Endothelial cell of umbilical vein (primary cell): ENCODE results near the gene RACGAP1. TPM values are rescaled to one million over a fixed set of nuclear protein-coding genes. Genes with fewer than 3 reads are reported as not detected.

ENCODE experiments used
- BruUV-seq: library from RNA; stranded (reverse); fragments of 400-500 nt; replicated peaks from 2 replicates; lab custom pipeline; 2021; lab: Mats Ljungman, UMichigan
- CTCF ChIA-PET: fragments of 300-600, 350-600 bp; sonication (Branson Sonifier 250); formaldehyde crosslinking; loops from one replicate; lab custom pipeline; 2021; ENCODE audit warnings: antibody characterized with exemption, inconsistent platforms; lab: Charles Lee
- POLR2A ChIA-PET: fragments of 300-600, 350-600 bp; sonication (Branson Sonifier 250); formaldehyde crosslinking; loops from one replicate; lab custom pipeline; 2021; ENCODE audit warnings: antibody characterized with exemption, inconsistent platforms; lab: Charles Lee
- DNase-seq: peaks from one replicate; pipeline ENCODE4 v3.0.0-alpha.2; 2011; ENCODE audit warnings: low read depth, low spot score
- FAIRE-seq: peaks from 2 replicates; lab custom pipeline; 2011; peaks lifted over from hg19 to GRCh38; lab: Jason Lieb, UNC
- H2AFZ ChIP-seq: 2 replicates; pipeline ENCODE4 v1.6.0; 2012; ENCODE audit warnings: low read depth, low read length, control low read depth, inconsistent platforms
- H3K27ac ChIP-seq: 2 replicates; pipeline ENCODE4 v1.5.1; 2011; ENCODE audit warnings: low read depth, mild to moderate bottlenecking, control low read depth, low read length, moderate library complexity; ENCODE audit not compliant: insufficient read depth
- H3K27me3 ChIP-seq, 2 experiments: 2 replicates each; pipeline versions ENCODE4 v1.6.0 to v1.6.1; 2011; ENCODE audit warnings: low read length in 2 of 2, mixed read lengths in 1 of 2; ENCODE audit not compliant: control insufficient read depth in 2 of 2, insufficient read depth in 2 of 2
- H3K36me3 ChIP-seq, 2 experiments: 2 replicates in 1 of 2; 3 replicates in 1 of 2; pipeline ENCODE4 v1.5.1; 2011; ENCODE audit warnings: low read length in 2 of 2, mild to moderate bottlenecking in 1 of 2, moderate library complexity in 1 of 2; ENCODE audit not compliant: control insufficient read depth in 2 of 2, insufficient read depth in 2 of 2; ENCODE audit errors: extremely low read depth in 1 of 2
- H3K4me1 ChIP-seq: 3 replicates; pipeline ENCODE4 v1.5.1; 2011; ENCODE audit warnings: mild to moderate bottlenecking, low read length; ENCODE audit not compliant: control insufficient read depth, insufficient read depth; ENCODE audit errors: extremely low read depth
- H3K4me2 ChIP-seq: 2 replicates; pipeline ENCODE4 v1.6.1; 2011; ENCODE audit warnings: low read length, control low read depth, mixed read lengths; ENCODE audit not compliant: insufficient read depth
- H3K4me3 ChIP-seq, 3 experiments: fragments of 200-600 bp in 1 of 3; sonication (generic), shearing (Covaris generic) in 1 of 3; replicated peaks in 1 of 3; 2 replicates each; pipeline ENCODE4 v1.5.1; 2011 to 2016; ENCODE audit warnings: control low read depth in 3 of 3, low read length in 3 of 3, mild to moderate bottlenecking in 2 of 3, inconsistent platforms in 1 of 3, low read depth in 1 of 3, moderate library complexity in 1 of 3; ENCODE audit not compliant: insufficient read depth in 1 of 3
- H3K79me2 ChIP-seq: 2 replicates; pipeline ENCODE4 v1.6.0; 2012; ENCODE audit warnings: low read length, inconsistent platforms; ENCODE audit not compliant: control insufficient read depth, insufficient read depth
- H3K9ac ChIP-seq: replicated peaks from 2 replicates; pipeline ENCODE3; 2011; ENCODE audit warnings: low read length, control low read depth; ENCODE audit not compliant: insufficient read depth; ENCODE audit errors: extremely low read depth
- H3K9me1 ChIP-seq: replicated peaks from 3 replicates; pipeline ENCODE4 v1.6.0; 2011; ENCODE audit warnings: mild to moderate bottlenecking, low read length; ENCODE audit not compliant: control insufficient read depth, insufficient read depth; ENCODE audit errors: extremely low read depth
- H3K9me3 ChIP-seq: replicated peaks from 2 replicates; pipeline ENCODE4 v1.5.1; 2012; ENCODE audit warnings: low read length, inconsistent platforms; ENCODE audit not compliant: control insufficient read depth, insufficient read depth
- H4K20me1 ChIP-seq: replicated peaks from 2 replicates; pipeline ENCODE3; 2011; ENCODE audit warnings: mild to moderate bottlenecking, low read length; ENCODE audit not compliant: control insufficient read depth, insufficient read depth; ENCODE audit errors: extremely low read depth
- CTCF ChIP-seq, 2 donors: IDR thresholded peaks; 1 replicate in 1 of 2; 2 replicates in 1 of 2; pipeline ENCODE4 v1.5.1; 2011; ENCODE audit warnings: low read length in 2 of 2, mild to moderate bottlenecking in 2 of 2, moderate library complexity in 2 of 2, control low read depth in 1 of 2, inconsistent platforms in 1 of 2, low read depth in 1 of 2; ENCODE audit not compliant: insufficient read depth in 1 of 2; ENCODE audit errors: extremely low read depth in 1 of 2
- EZH2 ChIP-seq: IDR thresholded peaks from 2 replicates; pipeline ENCODE4 v1.6.1; 2012; ENCODE audit warnings: borderline replicate concordance, low read depth, mild to moderate bottlenecking, moderate library complexity, low read length, inconsistent platforms; ENCODE audit not compliant: severe bottlenecking
- FOS ChIP-seq: IDR thresholded peaks from 2 replicates; pipeline ENCODE4 v1.6.1; 2011; ENCODE audit warnings: mild to moderate bottlenecking, low read length, moderate library complexity, borderline replicate concordance; ENCODE audit not compliant: insufficient read depth
- MAX ChIP-seq: IDR thresholded peaks from 2 replicates; pipeline ENCODE4 v1.6.1; 2011; ENCODE audit not compliant: insufficient read depth, insufficient read length
- MYC ChIP-seq: IDR thresholded peaks from one replicate; pipeline ENCODE4 v1.6.1; 2011; ENCODE audit warnings: mild to moderate bottlenecking, low read depth, low read length
- POLR2A ChIP-seq: IDR thresholded peaks from 2 replicates; pipeline ENCODE4 v1.6.1; 2012; ENCODE audit warnings: low read depth, mild to moderate bottlenecking, control low read depth, low read length
- POLR2AphosphoS5 ChIP-seq: IDR thresholded peaks from 2 replicates; pipeline ENCODE4 v1.6.1; 2012; ENCODE audit warnings: low read depth, mild to moderate bottlenecking, control low read depth, low read length, moderate library complexity; ENCODE audit not compliant: insufficient read depth
- dilution Hi-C: fragments of 300-500 bp; cut with MboI; formaldehyde crosslinking; loops from one replicate; pipeline ENCODE4 v1.15.0; 2019; ENCODE audit warnings: low sequenced_read_pairs; ENCODE audit not compliant: extremely low pct_ligation_motif_present
- intact Hi-C: fragments of 100-400 bp; cut with micrococcal nuclease; formaldehyde crosslinking; loops from one replicate; pipeline ENCODE4 v1.10.0; 2022
- polyA plus RNA-seq, 4 experiments: library from polyadenylated mRNA; depleted of rRNA in 3 of 4; stranded (reverse) in 3 of 4; unstranded in 1 of 4; fragments of >200 nt; gene quantifications; 2 replicates each; pipeline versions ENCODE4 v1.2.1 to v1.2.3, GENCODE V29; 2011 to 2012; ENCODE audit warnings: missing spikeins in 1 of 4
- total RNA-seq: library from RNA; stranded (reverse); gene quantifications from 2 replicates; pipeline ENCODE4 v1.2.3, GENCODE V29; 2021

RACGAP1 gene
- total and polyA plus RNA-seq, 2 donors (not counting 3 experiments of a cell fraction or from before 2014, with no cell fraction given), result 16.5 to 56.3 TPM

- H3K36me3 ChIP-seq, result no peaks in the 10 kb centered on the region
- no peak for FAIRE-seq
- H3K9me3 ChIP-seq, result no peaks in the 10 kb centered on the region
- H3K4me1 ChIP-seq, result peaks cover 11% of the 10 kb centered on the region
- no peak overlapping the region for H3K27ac ChIP-seq
- TF ChIP-seq MYC (no peak), CTCF (IDR thresholded peaks at IDR 0.05; ENCODE audit: extremely low read depth in 1 of 2, insufficient read depth in 1 of 2, low read depth in 1 of 2, low read length in 2 of 2) (no peak), POLR2AphosphoS5 (no peak), FOS (no peak), POLR2A (no peak), MAX (no peak), EZH2 (no peak)
- peaks cover 16 to 18% of the 10 kb centered on the region in 2 experiments for H3K27me3 ChIP-seq
- H3K9ac ChIP-seq, result no peak overlapping the region
- dilution Hi-C loops, result loop anchor here (25.0 kb wide), 1 partner anchor 96 kb away; the partner anchor contains the start of gene ASIC1
- H3K4me2 ChIP-seq, result no peak overlapping the region
- no peak overlapping the region for H2AFZ ChIP-seq
- H3K9me1 ChIP-seq, result no peaks in the 10 kb centered on the region
- no peak for DNase-seq
- H3K4me3 ChIP-seq, result no peak overlapping the region
- no TSS peak for BruUV-seq
- POLR2A ChIA-PET, result no interaction called here
- intact Hi-C loops, result loop anchor here (1.0 to 5.0 kb wide), 7 partner anchors 18 to 211 kb away; no protein-coding TSS in a partner anchor
- H4K20me1 ChIP-seq, result no peaks in the 10 kb centered on the region
- CTCF ChIA-PET, result interaction anchor here (0.6 to 11.4 kb wide), 51 partner anchors 7 to 399 kb away, joined by 3 to 317 read pairs (median 6); partner anchors contain the start of genes AQP2, ASIC1, COX14 and RACGAP1
- H3K79me2 ChIP-seq, result no peaks in the 10 kb centered on the region
Observed at GRCh38 chr12:49966511-49967041, 58.7 kb downstream of the RACGAP1 start.
